SK-N-SH (cell line): ENCODE data around the gene OSBP2.

Source experiments
- ELF1 ChIP-seq: IDR thresholded peaks from 2 replicates; pipeline ENCODE4 v1.4.0; 2012
- EZH2phosphoT487 ChIP-seq: fragments of 200-600 bp; sonication (generic); IDR thresholded peaks from 2 replicates; pipeline ENCODE4 v1.6.1; 2017; ENCODE audit warnings: low read depth, mixed run types, mild to moderate bottlenecking, antibody characterized with exemption, moderate library complexity, borderline replicate concordance
- RFX5 ChIP-seq: IDR thresholded peaks from 2 replicates; pipeline ENCODE4 v1.6.1; 2012; ENCODE audit warnings: mild to moderate bottlenecking, improper control_type of control experiment, low read length
- TF ChIP-seq, protein P1 (sequence below): fragments of 200-600 bp; sonication (generic); IDR thresholded peaks from 2 replicates; pipeline ENCODE4 v1.6.1; 2017; ENCODE audit warnings: antibody characterized with exemption, mild to moderate bottlenecking, moderate library complexity
- TF ChIP-seq, protein P2 (sequence below): IDR thresholded peaks from 2 replicates; pipeline ENCODE4; 2012
- TF ChIP-seq, protein P3 (sequence below): IDR thresholded peaks from 2 replicates; pipeline ENCODE4 v1.4.0; 2012; ENCODE audit warnings: low read depth

DNA sequence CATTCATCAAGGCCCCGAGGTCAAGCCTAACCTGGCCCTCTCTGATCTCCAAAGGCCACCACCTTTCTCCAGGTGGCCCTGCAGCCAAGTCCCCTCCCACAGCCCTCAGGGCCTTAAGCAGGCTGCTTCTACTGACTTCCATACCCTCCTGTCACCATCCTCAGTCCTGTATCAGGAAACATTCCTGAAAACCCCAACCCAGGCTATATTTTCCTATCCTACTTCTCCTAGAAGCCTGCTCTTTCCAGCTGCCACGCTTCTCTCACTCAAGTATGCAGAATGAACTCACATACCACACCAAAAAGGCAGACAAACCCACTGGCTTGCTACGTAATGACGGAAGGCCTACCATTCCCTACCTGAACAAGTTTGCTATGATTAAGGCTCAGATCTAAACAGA lies 250.3 kb downstream of the OSBP2 start:
- TF ChIP-seq, protein P1, sequence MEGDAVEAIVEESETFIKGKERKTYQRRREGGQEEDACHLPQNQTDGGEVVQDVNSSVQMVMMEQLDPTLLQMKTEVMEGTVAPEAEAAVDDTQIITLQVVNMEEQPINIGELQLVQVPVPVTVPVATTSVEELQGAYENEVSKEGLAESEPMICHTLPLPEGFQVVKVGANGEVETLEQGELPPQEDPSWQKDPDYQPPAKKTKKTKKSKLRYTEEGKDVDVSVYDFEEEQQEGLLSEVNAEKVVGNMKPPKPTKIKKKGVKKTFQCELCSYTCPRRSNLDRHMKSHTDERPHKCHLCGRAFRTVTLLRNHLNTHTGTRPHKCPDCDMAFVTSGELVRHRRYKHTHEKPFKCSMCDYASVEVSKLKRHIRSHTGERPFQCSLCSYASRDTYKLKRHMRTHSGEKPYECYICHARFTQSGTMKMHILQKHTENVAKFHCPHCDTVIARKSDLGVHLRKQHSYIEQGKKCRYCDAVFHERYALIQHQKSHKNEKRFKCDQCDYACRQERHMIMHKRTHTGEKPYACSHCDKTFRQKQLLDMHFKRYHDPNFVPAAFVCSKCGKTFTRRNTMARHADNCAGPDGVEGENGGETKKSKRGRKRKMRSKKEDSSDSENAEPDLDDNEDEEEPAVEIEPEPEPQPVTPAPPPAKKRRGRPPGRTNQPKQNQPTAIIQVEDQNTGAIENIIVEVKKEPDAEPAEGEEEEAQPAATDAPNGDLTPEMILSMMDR: no peak
- TF ChIP-seq, protein P2, sequence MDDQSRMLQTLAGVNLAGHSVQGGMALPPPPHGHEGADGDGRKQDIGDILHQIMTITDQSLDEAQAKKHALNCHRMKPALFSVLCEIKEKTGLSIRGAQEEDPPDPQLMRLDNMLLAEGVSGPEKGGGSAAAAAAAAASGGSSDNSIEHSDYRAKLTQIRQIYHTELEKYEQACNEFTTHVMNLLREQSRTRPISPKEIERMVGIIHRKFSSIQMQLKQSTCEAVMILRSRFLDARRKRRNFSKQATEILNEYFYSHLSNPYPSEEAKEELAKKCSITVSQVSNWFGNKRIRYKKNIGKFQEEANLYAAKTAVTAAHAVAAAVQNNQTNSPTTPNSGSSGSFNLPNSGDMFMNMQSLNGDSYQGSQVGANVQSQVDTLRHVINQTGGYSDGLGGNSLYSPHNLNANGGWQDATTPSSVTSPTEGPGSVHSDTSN: no peak
- no peak for TF ChIP-seq EZH2phosphoT487
- TF ChIP-seq, protein P3, sequence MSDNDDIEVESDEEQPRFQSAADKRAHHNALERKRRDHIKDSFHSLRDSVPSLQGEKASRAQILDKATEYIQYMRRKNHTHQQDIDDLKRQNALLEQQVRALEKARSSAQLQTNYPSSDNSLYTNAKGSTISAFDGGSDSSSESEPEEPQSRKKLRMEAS: no peak
- no peak for TF ChIP-seq ELF1
- TF ChIP-seq RFX5: no peak
